GM23338 (cell line): ENCODE results near the gene RUNX3. TPM values are rescaled to one million over a fixed set of nuclear protein-coding genes. Genes with fewer than 3 reads are reported as not detected.

Source experiments
- ATAC-seq: fragments of 200-7000 bp; cut with Tn5 transposase; 3 replicates; pipeline ENCODE4 v1.9.1; 2020
- DNase-seq: peaks from one replicate; pipeline ENCODE4 v3.0.0-alpha.2; 2015; ENCODE audit warnings: low spot score
- H2AFZ ChIP-seq: fragments of 200-600 bp; sonication (generic); 2 replicates; pipeline ENCODE4 v1.8.0; 2016; ENCODE audit warnings: antibody characterized with exemption, mild to moderate bottlenecking, moderate library complexity
- H3F3A ChIP-seq: fragments of 200-600 bp; sonication (generic); replicated peaks from 2 replicates; pipeline ENCODE4 v1.8.0; 2017; ENCODE audit warnings: antibody characterized with exemption, mixed run types, low read depth
- H3K27ac ChIP-seq: fragments of 200-600 bp; sonication (generic); 2 replicates; pipeline ENCODE4 v1.6.1; 2016; ENCODE audit warnings: low read depth
- H3K27me3 ChIP-seq: fragments of 200-600 bp; sonication (generic); 2 replicates; pipeline ENCODE4 v1.8.0; 2016; ENCODE audit warnings: mild to moderate bottlenecking, mixed run types, moderate library complexity; ENCODE audit not compliant: insufficient read depth
- H3K36me3 ChIP-seq: fragments of 200-600 bp; sonication (generic); 2 replicates; pipeline ENCODE4 v1.8.0; 2016; ENCODE audit warnings: mild to moderate bottlenecking; ENCODE audit not compliant: insufficient read depth
- H3K4me1 ChIP-seq: fragments of 200-600 bp; sonication (generic); 2 replicates; pipeline ENCODE4 v1.8.0; 2016; ENCODE audit warnings: mild to moderate bottlenecking, moderate library complexity; ENCODE audit not compliant: insufficient read depth
- H3K4me2 ChIP-seq: fragments of 200-600 bp; sonication (generic); 2 replicates; pipeline ENCODE4 v1.7.1; 2017; ENCODE audit warnings: mixed run types
- H3K4me3 ChIP-seq: fragments of 200-600 bp; sonication (generic); 2 replicates; pipeline ENCODE4 v1.6.1; 2016; ENCODE audit warnings: mixed run types
- H3K79me2 ChIP-seq: fragments of 200-600 bp; sonication (generic); replicated peaks from 2 replicates; pipeline ENCODE4 v1.8.0; 2017; ENCODE audit warnings: mild to moderate bottlenecking; ENCODE audit not compliant: insufficient read depth
- H3K9me2 ChIP-seq: fragments of 200-600 bp; sonication (generic); 2 replicates; pipeline ENCODE4 v1.8.0; 2017; ENCODE audit not compliant: insufficient read depth
- H4K20me1 ChIP-seq: fragments of 200-600 bp; sonication (generic); replicated peaks from 2 replicates; pipeline ENCODE4 v1.8.0; 2017; ENCODE audit warnings: mild to moderate bottlenecking; ENCODE audit not compliant: insufficient read depth
- H3K27ac Mint-ChIP-seq: 2 replicates; pipeline ENCODE4 v1.8.0; 2020; ENCODE audit warnings: inconsistent platforms, mild to moderate bottlenecking, moderate library complexity, mixed read lengths
- H3K27me3 Mint-ChIP-seq: 3 replicates; pipeline ENCODE4 v1.8.0; 2022; ENCODE audit warnings: low read depth, mild to moderate bottlenecking, moderate library complexity, mixed read lengths, inconsistent platforms; ENCODE audit not compliant: insufficient read depth, poor library complexity
- H3K36me3 Mint-ChIP-seq: 3 replicates; pipeline ENCODE4 v1.8.0; 2021; ENCODE audit warnings: low read depth, mild to moderate bottlenecking, inconsistent platforms, moderate library complexity, mixed read lengths
- H3K4me1 Mint-ChIP-seq: 3 replicates; pipeline ENCODE4 v1.8.0; 2020; ENCODE audit warnings: mild to moderate bottlenecking, inconsistent platforms, mixed read lengths
- H3K4me3 Mint-ChIP-seq: 3 replicates; pipeline ENCODE4 v1.8.0; 2021; ENCODE audit warnings: moderate library complexity, mild to moderate bottlenecking, inconsistent platforms, mixed read lengths
- H3K9me3 Mint-ChIP-seq: 3 replicates; pipeline ENCODE4 v1.8.0; 2020; ENCODE audit warnings: moderate library complexity, mild to moderate bottlenecking, inconsistent platforms, mixed read lengths
- CREB1 ChIP-seq: fragments of 250-450 bp; sonication (Bioruptor Pico); IDR thresholded peaks from 2 replicates; pipeline ENCODE4 v1.5.0; 2020; ENCODE audit warnings: low read depth, mild to moderate bottlenecking, moderate library complexity
- CTCF ChIP-seq, 2 experiments: fragments of 200-600 bp in 1 of 2; sonication (generic) in 1 of 2; conservative IDR thresholded peaks; 2 replicates each; pipeline versions ENCODE4 v1.5.1 to v1.6.1; 2016 to 2017; ENCODE audit warnings: antibody characterized with exemption in 2 of 2, low read depth in 2 of 2, mild to moderate bottlenecking in 2 of 2, moderate library complexity in 1 of 2
- ETS1 ChIP-seq: IDR thresholded peaks from 2 replicates; pipeline ENCODE4 v1.6.1; 2016; ENCODE audit warnings: antibody characterized with exemption
- EZH2 ChIP-seq: fragments of 200-600 bp; sonication (generic); IDR thresholded peaks from one replicate; pipeline ENCODE4 v1.8.0; 2017; ENCODE audit warnings: antibody characterized with exemption, mild to moderate bottlenecking, low read depth; ENCODE audit not compliant: unreplicated experiment
- EZH2phosphoT487 ChIP-seq: fragments of 200-600 bp; sonication (generic); IDR thresholded peaks from one replicate; pipeline ENCODE4 v1.8.1; 2018; ENCODE audit warnings: antibody characterized with exemption; ENCODE audit not compliant: unreplicated experiment
- JUNB ChIP-seq: IDR thresholded peaks from one replicate; pipeline ENCODE4 v1.6.1; 2016; ENCODE audit warnings: antibody characterized with exemption; ENCODE audit not compliant: unreplicated experiment
- NANOG ChIP-seq: IDR thresholded peaks from 2 replicates; pipeline ENCODE4 v1.6.1; 2016; ENCODE audit warnings: antibody characterized with exemption, borderline replicate concordance
- POLR2AphosphoS5 ChIP-seq: IDR thresholded peaks from 2 replicates; pipeline ENCODE4 v1.6.1; 2016; ENCODE audit warnings: antibody characterized with exemption, low read depth
- REST ChIP-seq: IDR thresholded peaks from one replicate; pipeline ENCODE4 v1.6.1; 2018; ENCODE audit warnings: antibody characterized with exemption; ENCODE audit not compliant: unreplicated experiment
- STAT1 ChIP-seq: IDR thresholded peaks from one replicate; pipeline ENCODE4 v1.6.1; 2016; ENCODE audit warnings: antibody characterized with exemption; ENCODE audit not compliant: unreplicated experiment
- ZNF114 ChIP-seq: fragments of 250-450 bp; sonication (Bioruptor Pico); IDR thresholded peaks from 2 replicates; pipeline ENCODE4 v1.5.0; 2020; ENCODE audit warnings: mild to moderate bottlenecking, moderate library complexity
- ZNF331 ChIP-seq: fragments of 250-450 bp; sonication (Bioruptor Pico); IDR thresholded peaks from 2 replicates; pipeline ENCODE4 v1.5.0; 2020; ENCODE audit warnings: low read depth, mild to moderate bottlenecking, moderate library complexity
- ZNF462 ChIP-seq: fragments of 250-450 bp; sonication (Bioruptor Pico); IDR thresholded peaks from 2 replicates; pipeline ENCODE4 v1.5.0; 2020; ENCODE audit warnings: mild to moderate bottlenecking, moderate library complexity
- polyA plus RNA-seq: library from polyadenylated mRNA; unstranded; fragments of >200 nt; fragmentation: Nextera tagmentation; extraction: Ambion mirVana; gene quantifications from 2 replicates; pipeline ENCODE4 v1.2.1, GENCODE V29; 2016
- total RNA-seq: library from RNA; depleted of rRNA; stranded (reverse); fragments of >200 nt; shearing (Covaris generic); gene quantifications from 2 replicates; pipeline ENCODE4 v1.2.3, GENCODE V29; 2014

Gene RUNX3
- total and polyA plus RNA-seq, 2 experiments from 2014 or later, result 0.23 to 0.73 TPM

GRCh38 chr1:24893431-24893830, 36.6 kb downstream of the RUNX3 start:
- H4K20me1 ChIP-seq, result no peaks in the 10 kb centered on the region
- Mint-ChIP-seq H3K4me3 (no peak overlapping the region), H3K9me3 (peaks cover 37% of the 10 kb centered on the region), H3K27ac (no peak overlapping the region), H3K36me3 (peaks cover 9% of the 10 kb centered on the region), H3K27me3 (peaks cover 10% of the 10 kb centered on the region), H3K4me1 (no peaks in the 10 kb centered on the region)
- no peaks in the 10 kb centered on the region for H3F3A ChIP-seq
- H3K4me1 ChIP-seq, result no peaks in the 10 kb centered on the region
- TF ChIP-seq CTCF (conservative IDR thresholded peaks at IDR 0.05; ENCODE audit: low read depth in 2 of 2) (no peak), CREB1 (CRISPR knock-in tag) (no peak), NANOG (no peak), ZNF462 (no peak), ZNF331 (CRISPR knock-in tag) (no peak), ETS1 (no peak), POLR2AphosphoS5 (no peak), ZNF114 (CRISPR knock-in tag) (no peak), REST (no peak), EZH2 (no peak), JUNB (no peak), EZH2phosphoT487 (no peak), STAT1 (no peak)
- no peaks in the 10 kb centered on the region for H3K79me2 ChIP-seq
- H3K27me3 ChIP-seq, result no peaks in the 10 kb centered on the region
- H3K4me2 ChIP-seq, result no peak overlapping the region
- H3K4me3 ChIP-seq, result no peak overlapping the region
- no peaks in the 10 kb centered on the region for H3K36me3 ChIP-seq
- ATAC-seq, result no peak
- no peak overlapping the region for H3K27ac ChIP-seq
- no peaks in the 10 kb centered on the region for H3K9me2 ChIP-seq
- H2AFZ ChIP-seq, result no peak overlapping the region
- no peak for DNase-seq
